Liver (tissue), 9 donors: ENCODE data around the gene TNFRSF8. TPM values are rescaled to one million over a fixed set of nuclear protein-coding genes. Genes with fewer than 3 reads are reported as not detected.

Experiments used
- DNase-seq: peaks from one replicate; pipeline ENCODE4 v3.0.0-alpha.2; 2017; ENCODE audit warnings: low spot score
- H3K27ac ChIP-seq, 2 donors: one replicate each; pipeline ENCODE4 v1.7.0; 2013; ENCODE audit warnings: inconsistent platforms in 2 of 2, low read length in 2 of 2, control low read depth in 1 of 2, low read depth in 1 of 2, mild to moderate bottlenecking in 1 of 2
- H3K27me3 ChIP-seq, 4 donors: one replicate each; pipeline versions ENCODE4 v1.6.1 to v1.7.0; 2013; ENCODE audit warnings: low read length in 3 of 4, inconsistent platforms in 1 of 4, mild to moderate bottlenecking in 1 of 4, moderate library complexity in 1 of 4; ENCODE audit not compliant: control insufficient read depth in 4 of 4, insufficient read depth in 4 of 4
- H3K36me3 ChIP-seq, 4 donors: one replicate each; pipeline versions ENCODE4 v1.6.1 to v1.7.0; 2013; ENCODE audit warnings: low read length in 3 of 4, mild to moderate bottlenecking in 3 of 4, low read depth in 1 of 4, moderate library complexity in 1 of 4; ENCODE audit not compliant: control insufficient read depth in 4 of 4, insufficient read depth in 3 of 4
- H3K4me1 ChIP-seq, 4 donors: one replicate each; pipeline versions ENCODE4 v1.6.1 to v1.7.0; 2013; ENCODE audit warnings: low read length in 3 of 4, mild to moderate bottlenecking in 3 of 4, moderate library complexity in 1 of 4; ENCODE audit not compliant: control insufficient read depth in 4 of 4, insufficient read depth in 4 of 4
- H3K4me3 ChIP-seq, 3 donors: one replicate each; pipeline versions ENCODE4 v1.6.1 to v1.7.0; 2013; ENCODE audit warnings: low read length in 3 of 3, control low read depth in 1 of 3, low read depth in 1 of 3, mild to moderate bottlenecking in 1 of 3
- H3K9ac ChIP-seq, 2 donors: one replicate each; pipeline ENCODE4 v1.7.0; 2013; ENCODE audit warnings: low read length in 2 of 2, mild to moderate bottlenecking in 2 of 2, moderate library complexity in 2 of 2, control low read depth in 1 of 2, low read depth in 1 of 2
- H3K9me3 ChIP-seq, 4 donors: one replicate each; pipeline versions ENCODE4 v1.6.1 to v1.7.0; 2013; ENCODE audit warnings: low read length in 3 of 4; ENCODE audit not compliant: control insufficient read depth in 4 of 4
- CTCF ChIP-seq: fragments of 150-350 bp; IDR thresholded peaks from 2 replicates; pipeline ENCODE4 v1.5.1; 2017; ENCODE audit warnings: improper control_type of control experiment, low read depth, low read length; ENCODE audit not compliant: missing input control
- FOXA1 ChIP-seq: IDR thresholded peaks from 2 replicates; pipeline ENCODE4 v1.6.1; 2016; ENCODE audit warnings: antibody characterized with exemption
- FOXA2 ChIP-seq: IDR thresholded peaks from 2 replicates; pipeline ENCODE4 v1.6.1; 2016; ENCODE audit warnings: antibody characterized with exemption
- GABPA ChIP-seq, 2 donors: IDR thresholded peaks in 1 of 2; conservative IDR thresholded peaks in 1 of 2; 2 replicates each; pipeline ENCODE4 v1.6.1; 2016; ENCODE audit warnings: antibody characterized with exemption in 2 of 2, mild to moderate bottlenecking in 1 of 2, moderate library complexity in 1 of 2
- HNF4A ChIP-seq, 2 donors: conservative IDR thresholded peaks; 2 replicates each; pipeline ENCODE4 v1.6.1; 2016; ENCODE audit warnings: antibody characterized with exemption in 2 of 2, mild to moderate bottlenecking in 2 of 2
- HNF4G ChIP-seq: IDR thresholded peaks from 2 replicates; pipeline ENCODE4 v1.6.1; 2016; ENCODE audit warnings: antibody characterized with exemption
- JUND ChIP-seq, 2 donors: IDR thresholded peaks; 2 replicates each; pipeline ENCODE4 v1.6.1; 2016; ENCODE audit warnings: antibody characterized with exemption in 2 of 2
- NR2F2 ChIP-seq: IDR thresholded peaks from 2 replicates; pipeline ENCODE4 v1.6.1; 2016; ENCODE audit warnings: antibody characterized with exemption
- RAD21 ChIP-seq, 2 donors: IDR thresholded peaks; 2 replicates each; pipeline ENCODE4 v1.6.1; 2016; ENCODE audit warnings: antibody characterized with exemption in 2 of 2, mild to moderate bottlenecking in 2 of 2
- REST ChIP-seq: IDR thresholded peaks from 2 replicates; pipeline ENCODE4 v1.6.1; 2016; ENCODE audit warnings: antibody characterized with exemption, mild to moderate bottlenecking
- SP1 ChIP-seq: IDR thresholded peaks from 2 replicates; pipeline ENCODE4 v1.6.1; 2018; ENCODE audit warnings: antibody characterized with exemption, mild to moderate bottlenecking
- YY1 ChIP-seq: IDR thresholded peaks from 2 replicates; pipeline ENCODE4 v1.6.1; 2016; ENCODE audit warnings: antibody characterized with exemption, mild to moderate bottlenecking
- ZBTB33 ChIP-seq: IDR thresholded peaks from 2 replicates; pipeline ENCODE4 v1.6.1; 2016; ENCODE audit warnings: antibody characterized with exemption
- WGBS: extraction: QIAGEN DNeasy Blood & Tissue Kit; methylation state at CpG from one replicate; pipeline ENCODE4 v1.1.7; 2013; 5-methylcytosine and 5-hydroxymethylcytosine counted together
- polyA plus RNA-seq, 2 donors: library from polyadenylated mRNA; stranded (reverse) in 1 of 2; unstranded in 1 of 2; fragments of 200-250 nt in 1 of 2; fragments of >200 nt in 1 of 2; fragmentation: Nextera tagmentation in 1 of 2; extraction: Ambion mirVana in 1 of 2; gene quantifications; one replicate each; pipeline versions ENCODE4 v1.2.1 to v1.2.3, GENCODE V29; 2013 to 2015
- total RNA-seq, 2 donors: library from RNA; depleted of rRNA; stranded (reverse); fragments of >200 nt; gene quantifications; one replicate each; pipeline ENCODE4 v1.2.3, GENCODE V29; 2014
- TF ChIP-seq, protein P1 (sequence below): IDR thresholded peaks from 2 replicates; pipeline ENCODE4 v1.6.1; 2016; ENCODE audit warnings: antibody characterized with exemption
- TF ChIP-seq, protein P2 (sequence below): IDR thresholded peaks from 2 replicates; pipeline ENCODE4 v1.6.1; 2016; ENCODE audit warnings: antibody characterized with exemption
- donor health status: healthy.
- donor health status: healthy.
- donor health status: healthy.
- donor health status: healthy.
- donor health status: healthy.

TNFRSF8 gene
- total and polyA plus RNA-seq, 4 donors: 0.08 to 0.19 (median 0.12) TPM

DNA sequence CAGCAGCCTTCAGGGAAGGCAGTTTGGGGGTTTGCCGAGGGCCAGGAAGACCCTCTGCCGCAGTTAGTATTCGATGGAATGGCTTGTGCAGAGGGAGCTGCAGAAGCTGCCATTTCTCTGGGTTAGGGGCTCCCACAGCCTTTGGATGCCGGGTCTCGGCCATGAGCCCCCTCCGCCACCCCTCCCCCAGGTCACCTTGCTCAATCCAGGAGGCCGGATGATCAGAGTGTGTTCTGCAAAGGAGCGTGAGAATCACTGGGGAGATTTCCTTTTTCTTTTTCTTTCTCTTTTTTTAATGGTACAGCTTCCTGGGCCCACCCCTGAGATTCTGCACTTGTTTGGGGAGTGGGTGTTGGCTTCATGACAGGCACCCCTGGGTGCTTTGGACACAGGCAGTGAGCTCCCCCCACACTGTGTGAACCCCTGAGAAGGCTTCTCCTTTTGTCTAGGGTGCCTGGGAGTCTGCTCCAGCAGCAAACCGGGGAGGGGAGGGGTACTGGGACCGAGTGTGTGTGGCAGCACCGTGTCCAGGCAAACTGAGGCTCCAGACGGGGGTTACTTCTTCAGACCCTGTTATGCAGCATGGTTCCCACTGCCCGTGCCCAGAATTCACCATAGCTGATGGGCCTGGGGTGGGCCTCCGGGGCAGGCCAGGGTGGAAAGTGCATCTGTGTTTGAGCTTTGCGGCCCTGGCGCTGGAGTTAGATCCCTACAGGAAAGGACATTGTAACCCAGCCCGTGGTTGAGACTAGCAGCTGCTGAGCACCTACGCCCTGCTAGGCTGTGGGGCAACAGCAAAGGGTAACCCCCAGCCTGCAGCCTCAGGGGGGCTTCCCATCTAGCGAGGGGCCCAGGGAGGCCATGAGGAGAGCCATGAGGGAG lies 122.2 kb downstream of the TNFRSF8 start:
- H3K9ac ChIP-seq: no peak overlapping the region
- H3K4me3 ChIP-seq: no peak overlapping the region
- no peak for TF ChIP-seq HNF4G
- no peak for TF ChIP-seq FOXA2
- no peak for TF ChIP-seq HNF4A (conservative IDR thresholded peaks at IDR 0.05)
- TF ChIP-seq CTCF: no peak
- TF ChIP-seq REST: no peak
- TF ChIP-seq NR2F2: no peak
- no peak for TF ChIP-seq GABPA (IDR thresholded peaks at IDR 0.05 in 1 of 2, conservative IDR thresholded peaks at IDR 0.05 in 1 of 2)
- no peak for TF ChIP-seq YY1
- H3K27me3 ChIP-seq: no peaks in the 10 kb centered on the region
- 58% methylated on average over 19 of the region's 19 CpGs for WGBS
- peaks cover 39 to 63% (median 52%) of the 10 kb centered on the region in 4 donors for H3K4me1 ChIP-seq
- DNase-seq: no peak
- no peaks in the 10 kb centered on the region for H3K9me3 ChIP-seq
- H3K36me3 ChIP-seq: peaks cover 0 to 8% (median 1%) of the 10 kb centered on the region in 4 donors
- peak overlapping the region; percentile 80 to 82 for H3K27ac ChIP-seq

DNA sequence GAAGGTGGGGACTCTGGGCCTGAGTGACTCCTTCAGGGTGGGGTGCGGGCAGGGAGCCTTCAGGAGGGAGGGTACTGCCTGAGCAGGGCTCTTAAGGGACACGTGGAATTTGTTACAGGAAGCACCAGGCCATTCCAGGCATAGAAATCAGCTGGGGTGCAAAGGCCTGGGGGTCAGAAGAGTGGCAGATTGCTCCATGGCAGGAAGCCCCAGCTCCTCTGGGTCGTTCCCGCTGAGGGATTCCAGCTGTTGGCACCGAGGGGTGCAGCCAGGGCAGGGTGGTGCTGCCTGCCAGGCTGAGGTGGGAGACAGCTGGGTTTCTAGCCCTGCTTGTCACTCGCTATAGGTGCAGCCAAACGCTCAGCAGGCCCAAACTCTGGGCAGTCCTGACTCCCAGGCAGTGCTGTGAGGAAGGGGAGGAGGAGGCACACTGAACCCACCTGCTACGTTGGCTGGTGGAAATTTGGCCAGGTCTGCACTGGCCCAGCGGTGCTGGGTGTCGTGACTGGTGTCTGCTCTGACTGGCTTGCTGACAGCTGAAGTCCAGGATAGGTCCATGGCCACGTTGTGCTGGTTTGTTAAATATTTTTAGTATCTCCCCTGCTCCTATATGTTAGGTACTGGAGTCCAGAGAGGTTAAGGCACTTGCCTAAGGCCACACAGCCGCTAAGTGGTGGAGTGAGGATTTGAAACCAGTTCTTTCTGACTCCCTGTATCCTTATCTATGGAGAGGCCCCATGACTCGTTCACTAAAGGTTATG lies 123.0 kb downstream of the TNFRSF8 start:
- H3K36me3 ChIP-seq: peaks cover 2 to 12% (median 3%) of the 10 kb centered on the region in 4 donors
- no peaks in the 10 kb centered on the region for H3K27me3 ChIP-seq
- H3K4me1 ChIP-seq: peaks cover 33 to 55% (median 45%) of the 10 kb centered on the region in 4 donors
- H3K9me3 ChIP-seq: no peaks in the 10 kb centered on the region
- DNase-seq: no peak
- H3K27ac ChIP-seq: peak overlapping the region; percentile 80 to 82
- no peak overlapping the region for H3K9ac ChIP-seq
- 41% methylated on average over 13 of the region's 13 CpGs for WGBS
- no peak overlapping the region for H3K4me3 ChIP-seq
- TF ChIP-seq SP1: no peak
- no peak for TF ChIP-seq ZBTB33
- TF ChIP-seq, protein P1, sequence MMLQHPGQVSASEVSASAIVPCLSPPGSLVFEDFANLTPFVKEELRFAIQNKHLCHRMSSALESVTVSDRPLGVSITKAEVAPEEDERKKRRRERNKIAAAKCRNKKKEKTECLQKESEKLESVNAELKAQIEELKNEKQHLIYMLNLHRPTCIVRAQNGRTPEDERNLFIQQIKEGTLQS: no peak
- TF ChIP-seq CTCF: no peak
- no peak for TF ChIP-seq JUND (IDR thresholded peaks at IDR 0.05)
- no peak for TF ChIP-seq FOXA1
- no peak for TF ChIP-seq HNF4G
- no peak for TF ChIP-seq RAD21 (IDR thresholded peaks at IDR 0.05)
- TF ChIP-seq FOXA2: no peak
- TF ChIP-seq HNF4A (conservative IDR thresholded peaks at IDR 0.05): peak in 1 of 2 donors; percentile 52
- TF ChIP-seq NR2F2: peak; percentile 48
- TF ChIP-seq, protein P2, sequence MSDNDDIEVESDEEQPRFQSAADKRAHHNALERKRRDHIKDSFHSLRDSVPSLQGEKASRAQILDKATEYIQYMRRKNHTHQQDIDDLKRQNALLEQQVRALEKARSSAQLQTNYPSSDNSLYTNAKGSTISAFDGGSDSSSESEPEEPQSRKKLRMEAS: peak; percentile 15
- peak; percentile 17 for TF ChIP-seq YY1
